Sigmoid colon (tissue), 4 donors: ENCODE measurements around the gene FUT2.

Experiments
- EP300 ChIP-seq, 4 donors: sonication (generic); formaldehyde crosslinking; IDR thresholded peaks; one replicate each; pipeline ENCODE4 v1.6.1; 2017; ENCODE audit warnings: antibody characterized with exemption in 4 of 4
- POLR2A ChIP-seq, 2 donors: fragments of 450-650 bp; IDR thresholded peaks; one replicate each; pipeline ENCODE4 v1.6.1; 2016; ENCODE audit warnings: antibody characterized with exemption in 2 of 2, mild to moderate bottlenecking in 2 of 2, moderate library complexity in 2 of 2
- POLR2AphosphoS5 ChIP-seq, 4 donors: sonication (generic); formaldehyde crosslinking; IDR thresholded peaks; one replicate each; pipeline ENCODE4 v1.6.1; 2017; ENCODE audit warnings: antibody characterized with exemption in 4 of 4
- TF ChIP-seq, protein P1 (sequence below), 4 experiments: fragments of 450-650 bp in 3 of 4; fragments of 200-600 bp in 1 of 4; IDR thresholded peaks; one replicate each; pipeline ENCODE4 v1.5.1; 2016 to 2019; ENCODE audit warnings: antibody characterized with exemption in 4 of 4, mild to moderate bottlenecking in 3 of 4, moderate library complexity in 2 of 4

DNA sequence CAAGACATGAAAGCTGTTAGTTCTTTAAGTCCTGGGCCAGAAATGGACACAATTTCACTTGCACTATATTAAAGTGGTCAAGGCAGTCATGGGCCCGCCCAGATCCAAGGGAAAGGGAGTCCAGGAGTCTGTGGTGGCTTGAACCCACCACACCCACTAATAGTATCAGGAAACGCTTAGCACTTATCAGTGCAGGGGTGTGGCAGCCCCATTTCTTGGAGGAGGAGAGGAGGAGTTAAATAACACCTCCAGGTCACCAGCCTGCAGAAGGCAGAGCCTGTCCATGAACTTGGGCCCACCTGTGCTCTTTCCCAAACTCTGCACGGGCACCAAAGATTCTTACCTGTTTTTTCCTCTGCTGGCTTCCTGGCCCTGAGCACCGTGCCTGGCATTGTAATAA, 17.6 kb upstream of the FUT2 start:
- no peak for TF ChIP-seq POLR2A (IDR thresholded peaks at IDR 0.05)
- TF ChIP-seq, protein P1, sequence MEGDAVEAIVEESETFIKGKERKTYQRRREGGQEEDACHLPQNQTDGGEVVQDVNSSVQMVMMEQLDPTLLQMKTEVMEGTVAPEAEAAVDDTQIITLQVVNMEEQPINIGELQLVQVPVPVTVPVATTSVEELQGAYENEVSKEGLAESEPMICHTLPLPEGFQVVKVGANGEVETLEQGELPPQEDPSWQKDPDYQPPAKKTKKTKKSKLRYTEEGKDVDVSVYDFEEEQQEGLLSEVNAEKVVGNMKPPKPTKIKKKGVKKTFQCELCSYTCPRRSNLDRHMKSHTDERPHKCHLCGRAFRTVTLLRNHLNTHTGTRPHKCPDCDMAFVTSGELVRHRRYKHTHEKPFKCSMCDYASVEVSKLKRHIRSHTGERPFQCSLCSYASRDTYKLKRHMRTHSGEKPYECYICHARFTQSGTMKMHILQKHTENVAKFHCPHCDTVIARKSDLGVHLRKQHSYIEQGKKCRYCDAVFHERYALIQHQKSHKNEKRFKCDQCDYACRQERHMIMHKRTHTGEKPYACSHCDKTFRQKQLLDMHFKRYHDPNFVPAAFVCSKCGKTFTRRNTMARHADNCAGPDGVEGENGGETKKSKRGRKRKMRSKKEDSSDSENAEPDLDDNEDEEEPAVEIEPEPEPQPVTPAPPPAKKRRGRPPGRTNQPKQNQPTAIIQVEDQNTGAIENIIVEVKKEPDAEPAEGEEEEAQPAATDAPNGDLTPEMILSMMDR (IDR thresholded peaks at IDR 0.05): no peak
- TF ChIP-seq POLR2AphosphoS5 (IDR thresholded peaks at IDR 0.05): no peak
- TF ChIP-seq EP300 (IDR thresholded peaks at IDR 0.05): no peak
